B cell (primary cell): ENCODE data around the gene TMEM256. TPM values are rescaled to one million over a fixed set of nuclear protein-coding genes. Genes with fewer than 3 reads are reported as not detected.

Source experiments
- ATAC-seq: fragments of 200-7000 bp; cut with Tn5 transposase; one replicate; pipeline ENCODE4 v1.10.0; 2021; ENCODE audit warnings: low read depth, mild to moderate bottlenecking, moderate number of reproducible peaks, moderate library complexity
- CTCF ChIA-PET: fragments of 350-600 bp; sonication (Branson Sonifier 250); formaldehyde crosslinking; loops from one replicate; lab custom pipeline; 2021; ENCODE audit warnings: antibody characterized with exemption, inconsistent platforms; lab: Charles Lee
- POLR2A ChIA-PET: fragments of 350-600 bp; sonication (Branson Sonifier 250); formaldehyde crosslinking; loops from one replicate; lab custom pipeline; 2021; ENCODE audit warnings: antibody characterized with exemption; lab: Charles Lee
- DNase-seq: peaks from one replicate; pipeline ENCODE4 v3.0.0; 2013
- H2AFZ ChIP-seq: 2 replicates; pipeline ENCODE4 v1.6.1; 2012; ENCODE audit warnings: mild to moderate bottlenecking, low read depth, low read length; ENCODE audit not compliant: insufficient read depth, poor library complexity, severe bottlenecking
- H3K27ac ChIP-seq, 2 donors: 1 replicate in 1 of 2; 2 replicates in 1 of 2; pipeline ENCODE4 v1.5.1; 2012 to 2013; ENCODE audit warnings: low read length in 2 of 2, mild to moderate bottlenecking in 2 of 2, moderate library complexity in 1 of 2
- H3K27me3 ChIP-seq, 4 experiments: fragments of 200-600 bp in 1 of 4; sonication (generic) in 1 of 4; replicated peaks in 1 of 4; 1 replicate in 2 of 4; 2 replicates in 2 of 4; pipeline versions ENCODE4 v1.6.1 to v1.7.0; 2013 to 2016; ENCODE audit warnings: low read length in 3 of 4, mild to moderate bottlenecking in 2 of 4, mixed read lengths in 1 of 4, moderate library complexity in 1 of 4; ENCODE audit not compliant: insufficient read depth in 4 of 4, control insufficient read depth in 3 of 4; ENCODE audit errors: control extremely low read depth in 1 of 4
- H3K36me3 ChIP-seq, 2 experiments: replicated peaks in 1 of 2; 1 replicate in 1 of 2; 2 replicates in 1 of 2; pipeline versions ENCODE4 v1.6.1 to v1.7.1; 2013; ENCODE audit warnings: low read length in 1 of 2; ENCODE audit not compliant: insufficient read depth in 2 of 2, control insufficient read depth in 1 of 2; ENCODE audit errors: control extremely low read depth in 1 of 2, extremely low read depth in 1 of 2
- H3K4me1 ChIP-seq, 2 donors: fragments of 200-600 bp in 1 of 2; sonication (generic) in 1 of 2; 1 replicate in 1 of 2; 2 replicates in 1 of 2; pipeline versions ENCODE4 v1.5.1 to v1.6.1; 2013 to 2017; ENCODE audit warnings: low read length in 2 of 2; ENCODE audit not compliant: control insufficient read depth in 2 of 2, insufficient read depth in 2 of 2
- H3K4me2 ChIP-seq: replicated peaks from 2 replicates; pipeline ENCODE3; 2012; ENCODE audit warnings: mild to moderate bottlenecking, low read depth, low read length; ENCODE audit not compliant: poor library complexity, severe bottlenecking
- H3K4me3 ChIP-seq, 5 experiments: fragments of 200-600 bp in 1 of 5; sonication (generic) in 1 of 5; 1 replicate in 3 of 5; 2 replicates in 2 of 5; pipeline versions ENCODE4 v1.5.1 to v1.7.0; 2011 to 2016; ENCODE audit warnings: low read length in 4 of 5, mild to moderate bottlenecking in 4 of 5, low read depth in 2 of 5, control low read depth in 1 of 5, moderate library complexity in 1 of 5; ENCODE audit not compliant: insufficient read depth in 1 of 5; ENCODE audit errors: control extremely low read depth in 1 of 5, extremely low read depth in 1 of 5
- H3K79me2 ChIP-seq: fragments of 200-600 bp; sonication (generic); one replicate; pipeline ENCODE4 v1.6.0; 2016; ENCODE audit warnings: low read length; ENCODE audit not compliant: control insufficient read depth, insufficient read depth
- H3K9ac ChIP-seq: fragments of 200-600 bp; sonication (generic); 2 replicates; pipeline ENCODE4 v1.6.1; 2017; ENCODE audit warnings: mild to moderate bottlenecking, low read length, moderate library complexity
- H3K9me3 ChIP-seq, 3 donors: one replicate each; pipeline versions ENCODE4 v1.6.1 to v1.7.1; 2013; ENCODE audit warnings: low read length in 2 of 3; ENCODE audit not compliant: control insufficient read depth in 2 of 3, insufficient read depth in 1 of 3; ENCODE audit errors: control extremely low read depth in 1 of 3
- H4K20me1 ChIP-seq: 2 replicates; pipeline ENCODE4 v1.6.0; 2012; ENCODE audit warnings: mild to moderate bottlenecking, low read length; ENCODE audit not compliant: insufficient read depth, control insufficient read depth, poor library complexity, severe bottlenecking
- H3K27ac Mint-ChIP-seq: one replicate; pipeline ENCODE4 v1.8.0; 2021; ENCODE audit warnings: mixed read lengths
- H3K27me3 Mint-ChIP-seq: one replicate; pipeline ENCODE4 v1.8.0; 2021; ENCODE audit warnings: mixed read lengths
- H3K4me1 Mint-ChIP-seq: one replicate; pipeline ENCODE4 v1.8.0; 2021; ENCODE audit warnings: mixed read lengths
- H3K4me3 Mint-ChIP-seq: one replicate; pipeline ENCODE4 v1.8.0; 2021; ENCODE audit warnings: mixed read lengths
- H3K9me3 Mint-ChIP-seq: one replicate; pipeline ENCODE4 v1.8.0; 2022; ENCODE audit warnings: mixed read lengths; ENCODE audit not compliant: insufficient read depth
- CTCF ChIP-seq: fragments of 200-600 bp; IDR thresholded peaks from one replicate; pipeline ENCODE4 v1.8.0; 2022; ENCODE audit warnings: antibody characterized with exemption, mild to moderate bottlenecking
- EZH2 ChIP-seq: IDR thresholded peaks from 2 replicates; pipeline ENCODE4 v1.6.1; 2012; ENCODE audit warnings: borderline replicate concordance, low read depth, mild to moderate bottlenecking, moderate library complexity, low read length; ENCODE audit not compliant: insufficient read depth, poor library complexity, severe bottlenecking
- WGBS: methylation state at CpG from one replicate; pipeline ENCODE4 v1.1.5; 2013; ENCODE audit warnings: missing lambda C conversion rate; ENCODE audit not compliant: insufficient coverage; 5-methylcytosine and 5-hydroxymethylcytosine counted together
- intact Hi-C: fragments of 100-400 bp; cut with micrococcal nuclease; formaldehyde crosslinking; loops from one replicate; pipeline ENCODE4 v1.10.0; 2022
- polyA plus RNA-seq: library from polyadenylated mRNA; depleted of rRNA; stranded (reverse); fragments of >200 nt; gene quantifications from 2 replicates; pipeline ENCODE4 v1.2.3, GENCODE V29; 2012
- total RNA-seq, 2 donors: library from RNA; stranded (reverse); fragments of 120-200 nt in 1 of 2; gene quantifications; 1 replicate in 1 of 2; 2 replicates in 1 of 2; pipeline versions ENCODE4 v1.2.3 to v1.2.4, GENCODE V29; 2013 to 2022

TMEM256 gene
- total and polyA plus RNA-seq, 2 donors (not counting 1 experiment from before 2014, with no cell fraction given) = 65.4 to 67.8 TPM

DNA sequence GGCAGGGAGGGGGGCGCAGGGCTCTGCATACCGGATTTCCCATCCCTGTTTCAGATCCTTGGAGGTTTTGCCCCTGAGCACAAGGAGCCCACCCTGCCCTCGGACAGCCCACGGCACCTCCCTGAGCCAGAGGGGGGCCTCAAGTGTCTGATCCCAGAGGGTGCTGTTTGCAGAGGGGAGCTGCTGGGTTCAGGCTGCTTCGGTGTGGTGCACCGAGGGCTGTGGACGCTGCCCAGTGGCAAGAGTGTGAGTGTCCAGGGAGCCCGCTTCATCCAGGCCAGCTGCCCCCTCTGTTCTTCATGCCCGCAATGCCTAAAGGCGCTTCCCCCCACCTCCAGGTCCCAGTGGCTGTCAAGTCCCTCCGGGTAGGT is 20.5 kb downstream of the TMEM256 start:
- intact Hi-C loops = no loop called here
- H3K9ac ChIP-seq = peak overlapping the region; percentile 79
- 93% methylated on average over 11 of the region's 11 CpGs for WGBS
- Mint-ChIP-seq H3K4me1 (peaks cover 14% of the 10 kb centered on the region), H3K27me3 (peaks cover 32% of the 10 kb centered on the region), H3K27ac (no peak overlapping the region), H3K4me3 (peak overlapping the region; percentile 89), H3K9me3 (no peaks in the 10 kb centered on the region)
- H3K9me3 ChIP-seq = peaks cover 2 to 19% (median 2%) of the 10 kb centered on the region in 3 donors
- no peaks in the 10 kb centered on the region for H3K79me2 ChIP-seq
- ATAC-seq = no peak
- peak overlapping the region; percentile 94 for H2AFZ ChIP-seq
- CTCF ChIA-PET = interaction anchor here (1.4 to 1.7 kb wide), 2 partner anchors 19 to 53 kb away, joined by 4 read pairs; no protein-coding TSS in a partner anchor
- TF ChIP-seq CTCF (no peak), EZH2 (no peak)
- peaks cover 0 to 43% (median 14%) of the 10 kb centered on the region in 4 experiments for H3K27me3 ChIP-seq
- peaks cover 19% of the 10 kb centered on the region in 2 donors for H3K4me1 ChIP-seq
- H4K20me1 ChIP-seq = no peaks in the 10 kb centered on the region
- H3K4me3 ChIP-seq = peak overlapping the region in 4 of 5 experiments; percentile 70 to 78 (median 76)
- peak overlapping the region; percentile 88 for H3K4me2 ChIP-seq
- POLR2A ChIA-PET = interaction anchor here (0.5 to 0.8 kb wide), 2 partner anchors 303 to 864 kb away, joined by 3 to 4 read pairs; partner anchors contain the start of gene CTC1
- H3K27ac ChIP-seq = no peak overlapping the region
- DNase-seq = no peak
- H3K36me3 ChIP-seq = no peaks in the 10 kb centered on the region

DNA sequence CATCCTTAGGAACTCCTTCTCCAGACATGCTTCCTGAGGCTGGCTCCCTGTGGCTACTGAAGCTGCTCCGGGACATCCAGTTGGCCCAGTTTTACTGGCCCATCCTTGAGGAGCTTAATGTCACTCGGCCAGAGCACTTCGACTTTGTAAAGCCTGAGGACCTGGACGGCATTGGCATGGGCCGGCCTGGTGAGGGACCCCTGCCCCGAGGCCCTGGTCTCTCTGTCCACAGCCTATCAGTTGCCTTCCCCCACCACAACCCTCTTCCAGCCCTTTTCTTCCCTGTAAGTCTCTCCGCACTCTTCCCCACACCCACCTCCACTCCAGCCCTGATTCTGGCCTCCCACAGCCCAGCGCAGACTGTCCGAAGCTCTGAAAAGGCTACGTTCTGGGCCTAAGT is 21.0 kb downstream of the TMEM256 start:
- peaks cover 2 to 19% (median 2%) of the 10 kb centered on the region in 3 donors for H3K9me3 ChIP-seq
- H2AFZ ChIP-seq = no peak overlapping the region
- H3K4me1 Mint-ChIP-seq = peaks cover 14% of the 10 kb centered on the region
- TF ChIP-seq EZH2 (no peak), CTCF (no peak)
- H3K27ac ChIP-seq = no peak overlapping the region
- peaks cover 19% of the 10 kb centered on the region in 2 donors for H3K4me1 ChIP-seq
- ATAC-seq (no peak), DNase-seq (peak; percentile 10)
- no peak overlapping the region for H3K9ac ChIP-seq
- H3K4me2 ChIP-seq = no peak overlapping the region
- no peaks in the 10 kb centered on the region for H4K20me1 ChIP-seq
- H3K36me3 ChIP-seq = no peaks in the 10 kb centered on the region
- ChIA-PET POLR2A (no interaction called here), CTCF (interaction anchor here (0.6 to 1.7 kb wide), 2 partner anchors 54 to 70 kb away, joined by 4 read pairs; no protein-coding TSS in a partner anchor)
- H3K4me3 ChIP-seq = no peak overlapping the region
- H3K27me3 Mint-ChIP-seq = peaks cover 32% of the 10 kb centered on the region
- H3K9me3 Mint-ChIP-seq = no peaks in the 10 kb centered on the region
- H3K27ac Mint-ChIP-seq = no peak overlapping the region
- intact Hi-C loops = no loop called here
- H3K27me3 ChIP-seq = peaks cover 0 to 43% (median 14%) of the 10 kb centered on the region in 4 experiments
- peak overlapping the region; percentile 26 for H3K4me3 Mint-ChIP-seq
- no peaks in the 10 kb centered on the region for H3K79me2 ChIP-seq
- WGBS = 97% methylated on average over 10 of the region's 10 CpGs
